HG03159 (cell line): ENCODE measurements around the gene ATXN1.

Source experiments
- ATAC-seq: cut with Tn5 transposase; IDR thresholded peaks from one replicate; pipeline ENCODE4 v1.9.1; 2021; ENCODE audit warnings: mild to moderate bottlenecking, moderate library complexity; ENCODE audit not compliant: unreplicated experiment

The ATXN1 gene

DNA sequence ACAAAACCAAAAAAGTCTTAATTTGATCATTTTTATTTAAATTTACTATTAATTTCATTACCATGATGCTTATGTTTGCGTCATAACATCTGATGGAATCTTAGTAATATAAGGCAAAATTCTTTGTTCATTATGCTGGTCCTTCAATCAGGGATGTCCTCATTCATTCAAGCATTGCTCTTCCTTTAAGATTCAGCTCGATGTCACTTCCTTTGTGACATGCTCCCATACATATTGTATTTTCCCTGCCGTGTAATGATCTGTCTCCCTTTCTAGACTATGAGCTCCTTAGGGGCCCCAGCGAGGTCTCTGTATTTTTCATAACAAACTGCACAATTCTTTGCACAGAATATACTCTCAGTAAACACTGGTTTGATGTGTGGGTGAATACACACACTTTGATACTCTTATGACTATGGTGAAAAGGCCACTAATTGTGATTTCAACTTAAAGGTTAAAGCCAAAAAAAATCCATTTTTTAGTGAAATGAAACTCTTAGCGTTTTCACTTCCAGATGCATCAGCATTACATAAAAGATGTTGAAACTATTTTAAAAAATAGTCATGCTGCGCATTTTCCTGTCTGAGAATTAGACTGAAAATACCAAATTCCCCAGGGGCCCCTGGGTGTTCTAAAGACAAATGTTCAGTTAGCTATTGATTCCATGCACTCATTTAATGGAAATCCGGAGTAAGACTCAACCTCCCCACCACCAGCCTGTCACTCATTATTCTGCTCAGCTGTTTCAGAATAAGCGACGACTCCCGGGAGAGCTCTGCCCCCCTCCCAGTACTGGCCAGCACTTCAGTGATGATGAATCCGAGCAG, 169.7 kb downstream of the ATXN1 start:
- peak; percentile 76 for ATAC-seq

DNA sequence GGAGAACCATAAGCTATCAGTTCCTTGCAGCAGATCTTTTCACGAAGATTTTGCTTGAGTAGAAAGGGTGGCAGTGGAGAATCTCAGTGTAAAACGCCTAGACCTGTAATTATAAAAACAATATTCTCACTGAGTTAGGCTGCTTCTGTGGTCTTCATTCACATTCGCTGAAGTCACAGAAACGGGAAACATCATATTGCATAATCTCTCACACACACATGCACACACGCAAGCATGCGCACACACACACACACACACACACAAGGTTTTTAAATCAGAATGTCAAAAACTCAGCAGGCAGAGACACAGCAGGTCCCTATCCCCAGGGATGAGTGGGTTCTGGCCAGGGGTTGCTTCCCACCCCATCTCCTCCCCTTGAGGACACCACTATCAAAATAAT, 175.5 kb downstream of the ATXN1 start:
- ATAC-seq = no peak

DNA sequence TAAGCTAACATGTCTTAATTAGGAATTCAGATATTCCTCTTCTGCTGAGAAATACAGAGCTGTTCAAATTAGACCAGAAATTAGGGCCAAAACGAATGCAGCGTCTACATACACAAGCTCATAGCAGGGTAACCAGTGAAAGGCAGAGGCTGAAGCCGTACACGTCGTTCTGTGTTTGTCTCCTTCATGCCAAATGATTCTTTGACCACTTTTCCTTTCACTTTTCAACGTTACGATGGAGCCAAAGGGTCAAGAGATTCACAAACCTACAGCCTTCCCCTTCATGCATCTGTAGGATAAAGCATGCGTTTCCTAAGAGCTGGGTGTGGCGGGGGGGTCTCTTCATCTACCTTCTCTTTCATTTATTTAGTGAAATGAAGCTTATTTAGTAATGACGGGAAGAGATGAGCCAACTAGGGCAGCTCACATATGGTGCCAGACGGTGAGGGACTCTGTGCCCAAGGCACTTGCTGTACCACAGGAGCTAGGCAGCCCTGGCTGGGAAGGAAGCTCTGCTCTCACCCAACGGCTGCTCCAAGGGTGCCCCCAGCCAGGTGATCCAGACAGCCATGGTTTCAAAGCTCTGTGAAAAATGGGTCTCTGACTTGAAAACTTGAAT, 178.0 kb downstream of the ATXN1 start:
- no peak for ATAC-seq

DNA sequence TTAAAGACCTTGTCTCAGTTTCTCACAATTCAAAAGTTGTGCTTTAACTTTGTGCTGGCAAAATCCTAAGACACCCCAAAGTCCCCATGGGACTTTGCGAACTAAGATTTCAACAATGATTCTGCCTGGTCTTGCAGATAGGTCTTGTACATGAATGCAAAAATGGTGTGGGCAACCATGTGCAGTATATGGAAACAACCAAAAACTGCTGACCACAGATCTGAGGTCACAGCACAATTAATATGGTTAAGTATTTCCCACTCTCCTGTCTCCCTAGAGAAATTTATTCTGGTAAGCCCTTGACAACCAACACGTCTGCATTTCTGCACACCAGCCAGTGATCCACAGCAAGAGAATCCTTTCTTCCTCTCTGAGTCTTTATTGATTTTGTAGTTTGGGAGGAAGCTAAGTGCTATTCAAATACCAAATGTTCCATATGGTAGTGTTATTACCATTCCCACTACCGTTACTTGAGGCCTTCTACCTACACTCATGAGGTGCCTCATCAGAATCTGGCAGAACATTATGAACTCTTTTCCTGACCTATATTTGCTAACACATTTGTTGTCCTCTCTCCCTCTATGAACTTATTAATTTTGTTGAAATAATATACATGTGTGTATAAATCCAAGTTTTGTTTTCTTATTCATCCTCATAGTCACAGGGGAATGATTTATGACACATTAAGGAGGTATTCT, 178.7 kb downstream of the ATXN1 start:
- ATAC-seq = no peak

GRCh38 chr6:16578695-16579285, 182.5 kb downstream of the ATXN1 start:
- no peak for ATAC-seq

DNA sequence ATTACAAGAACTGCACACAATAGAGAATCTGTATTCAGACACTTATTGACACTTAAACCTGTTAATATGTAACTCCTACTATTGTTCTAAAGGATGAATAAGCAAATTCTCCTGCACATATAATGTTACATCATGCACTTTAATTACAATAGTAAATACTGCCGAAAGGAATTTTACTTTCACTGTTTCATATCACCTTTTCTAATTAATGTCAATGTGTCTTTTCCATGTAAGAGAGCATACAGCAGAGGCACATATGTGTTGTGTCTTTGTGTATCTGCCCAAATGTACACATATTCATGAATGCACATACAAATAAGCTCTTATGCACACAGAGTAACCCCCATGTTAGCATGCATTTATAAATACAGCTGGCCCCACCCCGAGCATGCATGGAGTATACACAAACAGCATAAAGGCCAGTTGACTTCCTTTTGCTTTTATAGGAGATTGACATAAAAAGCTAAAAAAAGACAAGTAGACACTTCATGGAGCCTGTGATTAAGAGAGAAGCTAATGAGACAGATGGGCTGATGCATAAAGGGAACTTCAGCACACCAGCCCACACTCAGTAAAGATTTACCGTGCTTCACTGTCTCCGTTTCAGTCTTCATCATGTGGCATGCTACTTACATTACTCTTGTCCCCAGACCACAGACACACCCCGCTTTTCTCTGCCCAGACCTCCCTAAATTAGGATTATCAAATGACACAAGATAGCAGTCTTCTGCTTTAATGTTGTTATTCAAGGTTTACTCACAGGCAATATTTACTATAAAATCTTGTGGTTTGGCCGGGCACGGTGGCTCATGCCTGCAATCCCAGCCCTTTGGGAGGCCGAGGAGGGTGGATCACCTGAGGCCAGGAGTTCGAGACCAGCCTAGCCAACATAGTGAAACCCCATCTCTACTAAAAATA, 184.6 kb downstream of the ATXN1 start:
- peak; percentile 82 for ATAC-seq

- ATAC-seq = no peak
Measured at GRCh38 chr6:16575655-16576054, 185.6 kb downstream of the ATXN1 start.

DNA sequence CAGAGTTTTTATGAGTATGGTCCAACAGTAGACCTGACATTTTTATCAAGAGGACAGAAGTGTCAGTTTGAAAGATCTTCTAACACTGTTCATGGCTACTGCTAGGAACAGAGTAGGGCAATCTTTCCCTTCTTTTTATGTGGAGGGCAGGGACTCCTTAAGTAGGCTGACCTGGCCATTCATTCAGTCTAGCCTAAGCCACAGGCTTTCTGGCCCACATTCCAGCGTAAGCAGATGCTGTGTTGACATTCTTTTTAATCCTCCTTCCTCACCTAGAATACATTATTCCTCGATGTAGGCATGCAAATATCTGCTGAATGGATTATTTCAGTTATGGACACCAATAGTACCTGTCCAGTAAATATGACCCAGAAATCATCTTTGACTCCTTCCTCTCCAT, 188.3 kb downstream of the ATXN1 start:
- no peak for ATAC-seq

DNA sequence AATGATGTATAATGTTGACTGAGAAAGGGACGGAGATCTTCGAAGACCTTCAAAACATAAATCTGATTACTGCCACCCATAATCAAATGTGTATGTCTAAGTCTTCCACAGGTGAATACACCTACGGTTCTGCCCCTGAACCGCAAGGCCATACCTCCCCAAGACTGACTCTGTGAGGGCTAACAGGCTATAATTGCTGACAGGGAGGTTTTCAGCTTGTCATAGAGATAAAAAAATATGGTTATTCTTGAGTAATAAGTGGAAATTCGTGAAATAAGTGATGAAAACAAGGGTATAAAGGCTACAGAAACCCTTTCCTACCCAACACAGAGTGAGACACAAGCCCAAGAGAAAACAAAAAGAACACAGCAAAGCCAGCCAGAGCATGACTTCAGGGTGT, 188.9 kb downstream of the ATXN1 start:
- no peak for ATAC-seq

- ATAC-seq = no peak
Measured at GRCh38 chr6:16570946-16571345, 190.3 kb downstream of the ATXN1 start.

DNA sequence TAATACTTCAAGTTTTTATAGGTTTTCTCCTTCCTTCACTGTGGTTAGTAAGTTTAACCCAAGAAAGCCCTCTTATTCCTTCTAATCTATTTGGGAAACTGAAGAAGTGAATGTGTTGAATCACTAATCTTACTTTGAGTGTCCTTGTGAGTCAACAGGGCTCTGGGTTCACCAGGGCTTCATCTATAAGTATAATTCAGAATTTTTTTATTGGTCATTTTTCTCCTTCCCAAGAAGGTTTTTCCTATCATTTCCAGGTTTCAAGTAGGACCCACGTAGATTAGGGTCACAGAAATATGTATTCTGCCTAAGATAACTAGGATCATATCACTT, 191.1 kb downstream of the ATXN1 start:
- no peak for ATAC-seq

GRCh38 chr6:16568128-16568527, 193.1 kb downstream of the ATXN1 start:
- no peak for ATAC-seq

GRCh38 chr6:16567071-16567470, 194.2 kb downstream of the ATXN1 start:
- no peak for ATAC-seq

GRCh38 chr6:16564436-16564835, 196.8 kb downstream of the ATXN1 start:
- no peak for ATAC-seq

DNA sequence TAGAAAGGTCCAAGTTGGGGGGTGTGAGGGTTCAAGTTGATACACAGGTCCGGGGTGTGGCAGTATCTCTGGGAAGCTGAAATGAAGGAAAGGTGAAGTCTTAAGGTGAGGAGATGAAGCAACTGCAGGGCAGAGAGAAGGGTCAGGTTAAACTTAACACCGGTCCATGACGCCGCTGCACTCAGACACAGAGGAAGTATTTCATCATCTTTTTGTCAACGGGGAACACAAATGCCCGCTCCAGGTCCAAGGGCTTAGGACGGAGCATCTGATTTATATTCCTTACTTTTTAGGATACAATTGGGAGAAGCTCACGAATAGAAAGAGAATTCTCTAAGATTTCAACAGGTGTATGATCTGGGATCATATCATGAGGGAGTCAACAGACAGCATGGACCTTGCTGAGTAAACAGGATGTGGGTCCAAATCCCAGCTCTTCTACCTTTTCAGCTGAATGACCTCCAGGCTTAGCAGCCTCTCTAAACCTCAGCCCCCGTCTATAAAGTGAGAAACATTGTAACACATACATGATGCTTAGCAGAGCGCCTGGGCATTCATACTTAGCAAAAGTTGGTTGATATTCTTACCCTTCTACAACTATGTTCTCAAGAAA, 197.5 kb downstream of the ATXN1 start:
- ATAC-seq = no peak

DNA sequence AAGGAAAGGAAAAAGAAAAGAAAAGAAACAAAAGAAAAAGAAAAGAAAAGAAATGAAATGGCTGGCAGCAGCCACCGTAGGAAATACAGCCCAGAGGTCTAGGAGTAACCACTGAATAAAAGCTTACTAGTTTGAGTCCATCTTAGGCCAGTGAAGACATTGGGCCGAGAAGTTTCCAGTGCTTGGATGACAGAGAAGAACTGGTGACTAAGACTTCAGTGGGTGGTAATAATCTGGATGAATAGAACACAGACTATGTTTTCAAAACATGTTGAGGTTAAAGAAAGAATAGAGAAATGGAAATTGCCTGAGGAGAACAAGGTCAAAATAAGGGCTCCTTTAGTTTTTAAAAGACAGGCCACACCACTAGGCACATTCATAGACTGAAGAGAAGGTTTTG, 198.8 kb downstream of the ATXN1 start:
- ATAC-seq = no peak

DNA sequence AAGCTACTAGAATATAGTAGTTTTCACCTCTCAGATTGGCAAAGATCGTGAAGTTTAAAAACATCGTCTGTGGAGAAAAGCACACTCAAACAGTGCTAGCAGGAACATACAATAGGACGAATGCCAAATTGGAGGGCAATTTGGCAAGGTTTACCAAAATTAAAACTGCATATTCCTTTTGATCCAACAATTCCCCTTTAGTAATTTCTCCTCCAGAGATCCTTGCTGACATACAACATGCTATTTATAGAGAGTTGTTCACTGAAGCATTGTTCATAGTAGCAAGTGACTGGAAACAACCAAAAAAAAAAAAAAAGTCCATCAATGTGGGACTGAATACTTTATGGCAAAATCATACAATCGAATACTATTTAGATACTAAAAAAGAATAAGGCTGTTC, 202.2 kb downstream of the ATXN1 start:
- no peak for ATAC-seq

- no peak for ATAC-seq
Measured at GRCh38 chr6:16555550-16555949, 205.7 kb downstream of the ATXN1 start.

GRCh38 chr6:16553531-16553930, 207.7 kb downstream of the ATXN1 start:
- ATAC-seq = no peak

DNA sequence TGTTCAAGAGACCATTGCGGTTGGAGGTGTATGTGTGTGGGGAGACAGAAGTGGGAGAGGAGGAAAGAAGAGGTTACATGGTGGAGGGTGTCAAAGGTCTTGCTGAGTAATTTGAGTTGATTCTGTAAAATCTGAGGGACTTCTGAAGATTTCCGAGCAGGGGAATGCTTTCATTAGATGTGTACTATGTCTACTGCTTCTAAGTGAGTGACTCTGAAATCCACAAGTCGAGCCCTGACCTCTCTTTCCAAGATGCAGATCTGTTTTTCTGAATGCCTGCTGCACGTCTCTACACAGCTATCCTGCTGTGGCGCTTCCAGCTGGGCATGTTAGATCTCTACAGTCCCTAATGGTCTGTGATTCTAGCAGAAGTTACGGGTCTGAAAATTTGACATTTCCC, 209.8 kb downstream of the ATXN1 start:
- no peak for ATAC-seq
